Ovary (tissue), 3 donors: ENCODE results near the gene ADAMTS2.

Source experiments
- CTCF ChIP-seq, 3 donors: fragments of 450-650 bp in 2 of 3; fragments of 200-600 bp in 1 of 3; IDR thresholded peaks; one replicate each; pipeline versions ENCODE4 v1.5.1 to v1.8.0; 2016 to 2022; ENCODE audit warnings: antibody characterized with exemption in 3 of 3, mild to moderate bottlenecking in 1 of 3
- EP300 ChIP-seq: sonication (generic); formaldehyde crosslinking; IDR thresholded peaks from one replicate; pipeline ENCODE4 v1.6.1; 2017; ENCODE audit warnings: antibody characterized with exemption
- POLR2A ChIP-seq: fragments of 450-650 bp; IDR thresholded peaks from one replicate; pipeline ENCODE4 v1.6.1; 2017; ENCODE audit warnings: antibody characterized with exemption, mild to moderate bottlenecking, moderate library complexity
- donor health status: DM: no; HTN: no; CAD: no.

- no peak for TF ChIP-seq CTCF (IDR thresholded peaks at IDR 0.05)
- no peak for TF ChIP-seq EP300
- no peak for TF ChIP-seq POLR2A
Observed at GRCh38 chr5:179196405-179197079, 148.7 kb downstream of the ADAMTS2 start.
